ENCODE measurements around the gene S100A1.

The S100A1 gene

GRCh38 chr1:153610811-153611301 is 17.4 kb upstream of the S100A1 start:
- no peak for DNase-seq

GRCh38 chr1:153611356-153611755 is 16.9 kb upstream of the S100A1 start:
- no peak for DNase-seq

GRCh38 chr1:153612111-153612754 is 16.0 kb upstream of the S100A1 start:
- DNase-seq, result no peak

GRCh38 chr1:153612755-153613331 is 15.4 kb upstream of the S100A1 start, which contains the start of gene S100A16:
TSS of gene S100A16 (minus strand) at chr1:153613137. CDS start at chr1:153608151, 4,986 bp downstream.
- DNase-seq, result no peak

GRCh38 chr1:153613406-153613805 is 14.8 kb upstream of the S100A1 start:
- DNase-seq, result no peak

- no peak for DNase-seq
Measured at GRCh38 chr1:153614189-153614900, 13.9 kb upstream of the S100A1 start.

GRCh38 chr1:153614906-153615305 is 13.3 kb upstream of the S100A1 start:
- DNase-seq, result no peak

- no peak for DNase-seq
Measured at GRCh38 chr1:153615406-153615805, 12.8 kb upstream of the S100A1 start.

GRCh38 chr1:153616144-153616916 is 11.9 kb upstream of the S100A1 start, which contains the start of gene S100A14:
TSS of gene S100A14 (minus strand) at chr1:153616325. CDS start at chr1:153615858, 467 bp downstream.
- DNase-seq, result no peak

GRCh38 chr1:153616917-153617311 is 11.3 kb upstream of the S100A1 start:
- no peak for DNase-seq

- no peak for DNase-seq
Measured at GRCh38 chr1:153617663-153618062, 10.6 kb upstream of the S100A1 start.

- no peak for DNase-seq
Measured at GRCh38 chr1:153619171-153619570, 9.1 kb upstream of the S100A1 start.

- DNase-seq, result no peak
Measured at GRCh38 chr1:153623101-153623500, 5.1 kb upstream of the S100A1 start.

- DNase-seq, result no peak
Measured at GRCh38 chr1:153624965-153625611, 3.1 kb upstream of the S100A1 start.

GRCh38 chr1:153626477-153626903 is 1.7 kb upstream of the S100A1 start:
- DNase-seq, result no peak

GRCh38 chr1:153626904-153627714 is 1.1 kb upstream of the S100A1 start, which contains the start of gene S100A13:
TSS of gene S100A13 (minus strand) at chr1:153627505. CDS start at chr1:153626472, 1,033 bp downstream.
- peak; percentile 89 for DNase-seq

GRCh38 chr1:153628638-153629342 is 556 bp downstream of the S100A1 start:
- DNase-seq, result no peak

GRCh38 chr1:153629343-153629665 is 1.1 kb downstream of the S100A1 start:
- no peak for DNase-seq

GRCh38 chr1:153629971-153630370 is 1.7 kb downstream of the S100A1 start:
- DNase-seq, result no peak

GRCh38 chr1:153630384-153630783 is 2.1 kb downstream of the S100A1 start:
- DNase-seq, result no peak

Measured in NCI-H1092 (cell line).